Kasumi-1 (cell line): ENCODE data around the gene PUDP.
"Not testable (repeated sequence)": the region's sequence is repeated elsewhere in the genome, so short reads cannot be mapped to it uniquely, and the experiment has no call there.

ENCODE experiments used
- DNase-seq, 2 experiments: peaks; one replicate each; lab custom pipeline; 2025; lab: John Stamatoyannopoulos, UW

Gene PUDP

GRCh38 chrX:7025471-7025870 is 122.5 kb downstream of the PUDP start:
- DNase-seq = no peak

- DNase-seq = no peak
Observed at GRCh38 chrX:7024850-7025249, 123.1 kb downstream of the PUDP start.

- DNase-seq = not testable (repeated sequence)
Observed at GRCh38 chrX:7022996-7023395, 125.0 kb downstream of the PUDP start.

GRCh38 chrX:7021991-7022390 is 126.0 kb downstream of the PUDP start:
- DNase-seq = no peak

- DNase-seq = no peak
Observed at GRCh38 chrX:7019555-7019954, 128.4 kb downstream of the PUDP start.

- not testable (repeated sequence) for DNase-seq
Observed at GRCh38 chrX:7012262-7012834, 135.6 kb downstream of the PUDP start.

- DNase-seq = not testable (repeated sequence)
Observed at GRCh38 chrX:7010897-7011296, 137.1 kb downstream of the PUDP start.

- DNase-seq = not testable (repeated sequence)
Observed at GRCh38 chrX:7007328-7007727, 140.6 kb downstream of the PUDP start.
